Adrenal gland (tissue), 5 donors: ENCODE data around the gene ERMP1.

Experiments used
- POLR2A ChIP-seq, 2 donors: fragments of 450-650 bp; IDR thresholded peaks; one replicate each; pipeline ENCODE4 v1.6.1; 2017; ENCODE audit warnings: antibody characterized with exemption in 2 of 2, mild to moderate bottlenecking in 2 of 2, moderate library complexity in 1 of 2
- TF ChIP-seq, protein P1 (sequence below), 6 experiments: fragments of 450-650 bp in 4 of 6; fragments of 200-600 bp in 2 of 6; sonication (generic) in 1 of 6; IDR thresholded peaks; 1 replicate in 5 of 6; 2 replicates in 1 of 6; pipeline versions ENCODE4 v1.5.1 to v1.8.0; 2016 to 2021; ENCODE audit warnings: antibody characterized with exemption in 6 of 6, mild to moderate bottlenecking in 2 of 6, moderate library complexity in 1 of 6
- donor health status: DM: no; HTN: no; CAD: no.

DNA sequence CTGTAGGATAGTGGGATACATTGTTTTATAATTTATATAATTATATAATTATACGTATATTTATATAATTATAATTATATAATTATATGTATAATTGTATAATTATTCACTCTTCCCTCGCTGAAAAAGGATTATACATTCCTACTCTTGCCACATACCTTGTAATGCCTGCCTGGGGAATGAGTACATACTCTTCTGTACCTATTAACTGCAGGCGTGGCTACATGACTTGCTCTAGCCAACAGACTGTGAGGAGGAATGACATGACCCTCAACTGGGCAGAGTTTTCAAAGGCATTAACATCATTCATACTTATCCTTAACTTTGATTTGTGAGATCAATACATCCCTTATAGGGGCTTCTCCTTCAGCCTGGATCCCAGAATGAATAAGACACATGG lies 19.1 kb downstream of the ERMP1 start:
- TF ChIP-seq, protein P1, sequence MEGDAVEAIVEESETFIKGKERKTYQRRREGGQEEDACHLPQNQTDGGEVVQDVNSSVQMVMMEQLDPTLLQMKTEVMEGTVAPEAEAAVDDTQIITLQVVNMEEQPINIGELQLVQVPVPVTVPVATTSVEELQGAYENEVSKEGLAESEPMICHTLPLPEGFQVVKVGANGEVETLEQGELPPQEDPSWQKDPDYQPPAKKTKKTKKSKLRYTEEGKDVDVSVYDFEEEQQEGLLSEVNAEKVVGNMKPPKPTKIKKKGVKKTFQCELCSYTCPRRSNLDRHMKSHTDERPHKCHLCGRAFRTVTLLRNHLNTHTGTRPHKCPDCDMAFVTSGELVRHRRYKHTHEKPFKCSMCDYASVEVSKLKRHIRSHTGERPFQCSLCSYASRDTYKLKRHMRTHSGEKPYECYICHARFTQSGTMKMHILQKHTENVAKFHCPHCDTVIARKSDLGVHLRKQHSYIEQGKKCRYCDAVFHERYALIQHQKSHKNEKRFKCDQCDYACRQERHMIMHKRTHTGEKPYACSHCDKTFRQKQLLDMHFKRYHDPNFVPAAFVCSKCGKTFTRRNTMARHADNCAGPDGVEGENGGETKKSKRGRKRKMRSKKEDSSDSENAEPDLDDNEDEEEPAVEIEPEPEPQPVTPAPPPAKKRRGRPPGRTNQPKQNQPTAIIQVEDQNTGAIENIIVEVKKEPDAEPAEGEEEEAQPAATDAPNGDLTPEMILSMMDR (IDR thresholded peaks at IDR 0.05): no peak
- no peak for TF ChIP-seq POLR2A (IDR thresholded peaks at IDR 0.05)
